GM19395 (cell line): Measurements from ENCODE around the gene SOCS2.
"Not testable (repeated sequence)": the region's sequence is repeated elsewhere in the genome, so short reads cannot be mapped to it uniquely, and the experiment has no call there.

Experiments used
- ATAC-seq: cut with Tn5 transposase; IDR thresholded peaks from one replicate; pipeline ENCODE4 v1.9.1; 2021; ENCODE audit warnings: mild to moderate bottlenecking, moderate library complexity; ENCODE audit not compliant: unreplicated experiment

SOCS2 gene

DNA sequence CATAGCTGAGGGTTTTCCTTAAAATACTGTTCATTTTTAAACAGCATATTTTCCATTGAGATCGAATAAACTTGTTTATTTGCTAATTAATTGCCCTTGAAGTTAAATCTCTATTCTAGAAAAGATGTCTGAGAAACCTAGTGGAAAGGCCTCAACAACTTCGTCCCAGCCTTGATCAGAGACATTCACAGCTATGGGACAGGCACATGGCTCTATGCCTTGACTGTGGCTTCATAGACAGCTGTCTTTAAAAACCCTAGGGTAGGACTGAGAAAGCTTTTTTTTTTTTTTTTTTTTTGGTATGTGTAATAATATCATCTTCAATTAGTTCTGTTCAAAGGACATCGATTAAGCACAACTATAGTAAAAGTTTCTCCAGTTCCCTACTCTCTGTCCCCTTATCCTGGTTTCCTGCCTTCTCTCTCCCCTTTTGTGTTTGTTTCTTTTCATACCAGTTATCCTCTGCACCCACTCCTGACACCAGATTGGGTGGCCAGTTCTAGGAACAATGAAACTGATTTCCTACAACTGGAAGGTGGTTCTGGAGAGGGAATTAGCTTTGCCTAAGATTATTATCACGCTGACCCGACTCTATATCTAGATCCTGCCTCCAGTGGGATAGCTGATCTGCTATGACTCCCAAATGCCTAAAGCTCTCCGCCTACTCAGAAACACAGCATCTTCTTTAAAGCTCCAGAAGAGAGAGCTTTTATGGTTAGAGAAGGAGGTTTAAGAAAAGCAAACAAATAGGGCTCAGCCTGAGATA is 20.3 kb downstream of the SOCS2 start:
- no peak for ATAC-seq

DNA sequence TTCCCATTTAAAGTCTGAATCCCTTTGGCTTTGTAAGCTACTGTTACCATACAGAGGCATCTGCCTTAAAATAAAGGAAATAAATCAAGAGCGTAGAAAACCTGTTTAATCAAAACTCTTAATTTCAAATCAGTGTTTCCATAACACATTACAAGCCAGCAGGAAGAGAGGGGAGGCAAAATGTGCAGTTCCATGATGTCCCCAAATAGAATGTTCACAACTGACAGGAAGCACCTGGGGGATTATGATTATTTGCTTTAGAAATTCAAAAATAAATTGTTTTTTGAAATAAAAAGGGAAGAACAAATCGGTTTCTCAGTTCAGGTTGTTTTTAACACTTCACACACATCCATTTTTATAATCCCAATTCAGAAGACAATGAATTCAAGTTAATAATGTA is 21.4 kb downstream of the SOCS2 start:
- no peak for ATAC-seq

DNA sequence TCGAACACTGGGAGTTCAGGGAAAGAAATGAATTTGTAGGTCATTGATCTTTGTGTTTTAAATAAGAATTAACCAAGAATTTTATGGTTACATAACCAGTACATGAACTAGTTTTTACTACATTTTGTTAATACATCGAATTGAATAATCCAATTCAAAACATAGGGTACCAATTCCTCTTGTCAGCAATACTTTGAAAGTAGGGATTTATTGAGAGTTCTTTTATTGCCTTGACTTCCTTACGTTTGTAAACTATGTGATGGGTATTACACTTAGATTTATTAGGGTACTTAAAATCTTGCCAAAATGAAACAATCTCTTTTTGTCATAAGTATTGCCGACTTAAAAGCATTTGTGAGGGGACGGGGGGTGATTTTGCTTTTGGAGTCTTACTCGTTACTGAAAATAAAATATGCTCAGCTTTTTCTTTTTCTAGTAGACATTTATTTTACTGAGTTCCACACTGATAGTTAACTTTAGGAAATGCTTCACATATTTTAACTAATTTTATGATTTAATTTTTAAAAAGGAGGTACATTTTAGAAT is 22.4 kb downstream of the SOCS2 start:
- no peak for ATAC-seq

DNA sequence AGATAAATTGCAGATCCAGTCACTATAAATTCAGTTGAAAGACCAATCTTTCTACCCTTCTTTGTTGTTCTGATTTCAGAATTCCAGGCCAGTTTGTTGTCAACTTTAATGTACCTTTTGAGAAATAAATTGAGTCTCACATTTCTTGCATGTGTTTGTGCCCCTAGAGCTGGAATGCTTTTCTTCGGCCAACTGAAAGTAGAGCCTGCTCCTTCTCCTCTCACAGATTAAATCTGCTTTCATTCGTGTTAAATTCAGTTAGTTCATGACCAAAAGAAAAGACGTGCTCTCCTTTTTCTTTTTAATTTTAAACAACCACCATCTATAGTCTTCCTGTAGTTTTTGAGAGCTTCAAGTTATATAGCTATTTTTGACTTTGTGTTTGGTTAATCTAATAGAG is 22.9 kb downstream of the SOCS2 start:
- ATAC-seq, result no peak

DNA sequence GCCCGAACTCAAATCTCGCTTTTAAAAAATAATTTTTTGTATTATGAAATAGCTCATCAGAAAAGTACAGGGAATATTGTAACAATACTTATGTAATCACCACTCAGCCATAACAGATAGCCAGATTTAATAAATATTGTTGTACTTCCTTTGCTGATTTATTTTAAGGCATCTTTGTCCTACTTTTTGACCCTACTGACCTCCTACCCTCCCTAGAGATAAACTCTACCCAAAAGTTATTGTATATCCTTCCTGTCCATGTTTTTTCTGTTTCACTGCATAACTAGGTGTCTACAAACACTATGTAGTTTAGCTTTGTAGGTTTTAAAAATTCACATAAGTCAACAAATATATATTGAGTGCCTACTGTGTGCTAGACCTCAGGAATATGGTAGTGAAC is 25.1 kb downstream of the SOCS2 start:
- ATAC-seq, result no peak

DNA sequence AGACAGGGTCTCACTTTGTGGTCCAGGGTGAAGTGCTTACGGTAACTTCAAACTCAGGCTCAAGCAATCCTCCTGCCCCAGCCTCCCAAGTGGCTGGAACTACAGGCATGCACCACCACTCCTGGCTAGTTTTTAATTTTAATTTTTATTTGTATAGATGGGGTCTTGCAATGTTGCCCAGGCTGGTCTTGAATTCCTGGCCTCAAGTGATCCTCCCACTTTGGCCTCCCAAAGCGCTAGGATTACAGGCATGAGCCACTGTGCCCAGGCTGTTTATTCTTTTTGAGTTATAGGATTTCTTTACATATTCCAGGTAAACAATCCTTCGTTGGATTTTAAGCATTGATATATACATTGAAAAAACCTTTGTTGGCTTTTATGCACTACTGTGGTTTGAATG is 26.7 kb downstream of the SOCS2 start:
- ATAC-seq, result no peak

DNA sequence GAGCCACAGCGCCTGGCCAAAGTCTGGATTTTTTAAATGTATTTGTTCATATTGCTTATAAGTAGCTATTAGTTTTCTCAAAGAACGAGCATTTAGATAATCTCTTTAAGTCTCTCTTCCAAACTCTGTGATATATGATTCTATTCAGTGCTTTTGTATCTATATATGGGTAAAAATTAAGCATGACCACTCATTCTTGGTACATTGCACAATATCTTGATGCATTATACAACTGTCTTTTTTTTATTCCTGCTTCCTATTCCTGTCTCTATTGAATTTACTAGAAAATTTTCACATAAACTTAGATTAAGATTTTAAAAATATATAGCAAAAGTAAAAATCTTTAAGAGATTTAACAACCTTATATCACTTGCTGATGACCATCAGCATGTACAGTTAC is 29.1 kb downstream of the SOCS2 start:
- no peak for ATAC-seq

DNA sequence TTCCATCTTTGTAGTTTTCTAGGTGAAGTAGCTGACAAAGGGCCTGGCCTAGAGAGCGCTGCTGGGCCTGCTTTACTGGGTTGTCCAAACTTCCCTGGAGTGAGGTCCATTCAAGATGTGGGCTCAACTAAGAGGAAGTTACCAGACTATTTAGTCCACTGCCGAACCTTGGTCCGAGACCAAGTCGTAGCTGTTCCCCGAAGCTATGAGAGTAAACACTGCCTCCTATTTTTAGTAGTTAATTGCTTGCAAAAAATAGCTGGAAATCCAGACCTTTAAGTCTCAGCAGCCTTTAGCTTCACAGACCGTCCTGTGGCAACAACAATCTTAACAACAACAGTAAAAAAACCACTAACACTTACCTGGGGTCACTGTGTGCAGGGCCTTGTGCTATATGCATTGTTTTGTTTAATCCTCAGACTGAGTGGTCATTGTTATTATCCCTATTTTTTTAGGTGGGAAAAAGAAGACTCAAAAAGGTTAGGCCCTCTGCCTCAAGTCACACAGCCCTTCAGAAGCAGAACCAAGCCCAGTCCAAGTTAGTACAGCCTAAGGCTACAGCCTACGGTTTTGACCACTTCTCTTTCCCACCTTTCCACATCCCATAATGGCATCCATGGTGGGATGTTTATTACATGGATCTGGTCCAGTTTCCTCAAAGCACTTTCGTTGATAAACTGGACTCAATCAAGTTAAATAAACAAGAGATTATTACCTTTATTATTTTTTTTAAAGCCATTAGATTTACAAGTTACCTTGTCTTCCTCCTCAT is 30.6 kb downstream of the SOCS2 start:
- ATAC-seq, result no peak

DNA sequence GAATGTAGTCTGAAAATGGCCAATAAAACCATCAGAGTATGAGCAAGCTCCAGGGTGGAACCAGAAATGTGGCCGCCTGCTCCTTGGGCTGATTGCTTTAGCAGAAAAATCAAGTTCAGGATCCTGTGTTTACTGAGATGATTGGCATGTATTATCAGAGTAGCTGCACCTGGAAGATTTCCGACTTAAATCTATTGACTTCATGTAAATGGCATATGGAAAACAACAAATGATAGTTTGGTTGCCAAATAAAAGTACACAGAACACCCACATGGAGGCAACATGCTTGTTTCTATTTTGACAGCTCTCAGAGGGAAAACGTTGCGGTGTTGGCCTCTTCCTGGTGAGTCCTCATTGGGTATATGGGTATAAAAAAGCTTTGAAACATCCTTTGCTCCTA is 31.3 kb downstream of the SOCS2 start:
- ATAC-seq, result no peak

DNA sequence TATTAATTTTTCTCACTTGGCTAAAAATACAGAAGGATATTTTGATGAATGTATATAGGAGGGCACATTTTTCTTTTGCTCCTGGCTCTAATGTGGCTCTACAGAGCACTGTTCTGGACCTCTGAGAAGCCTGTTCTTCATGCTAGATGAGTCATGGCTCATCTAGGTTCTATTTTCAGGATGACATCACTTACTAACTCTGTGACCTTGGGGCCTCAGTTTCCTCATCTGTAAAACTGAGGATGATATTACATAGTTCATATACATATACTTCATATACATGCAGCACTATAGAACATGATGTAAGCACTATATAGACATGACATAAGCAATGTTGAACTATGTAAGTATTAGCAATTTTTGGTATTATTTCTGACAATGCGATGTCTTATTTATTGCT is 35.8 kb downstream of the SOCS2 start:
- ATAC-seq, result no peak

DNA sequence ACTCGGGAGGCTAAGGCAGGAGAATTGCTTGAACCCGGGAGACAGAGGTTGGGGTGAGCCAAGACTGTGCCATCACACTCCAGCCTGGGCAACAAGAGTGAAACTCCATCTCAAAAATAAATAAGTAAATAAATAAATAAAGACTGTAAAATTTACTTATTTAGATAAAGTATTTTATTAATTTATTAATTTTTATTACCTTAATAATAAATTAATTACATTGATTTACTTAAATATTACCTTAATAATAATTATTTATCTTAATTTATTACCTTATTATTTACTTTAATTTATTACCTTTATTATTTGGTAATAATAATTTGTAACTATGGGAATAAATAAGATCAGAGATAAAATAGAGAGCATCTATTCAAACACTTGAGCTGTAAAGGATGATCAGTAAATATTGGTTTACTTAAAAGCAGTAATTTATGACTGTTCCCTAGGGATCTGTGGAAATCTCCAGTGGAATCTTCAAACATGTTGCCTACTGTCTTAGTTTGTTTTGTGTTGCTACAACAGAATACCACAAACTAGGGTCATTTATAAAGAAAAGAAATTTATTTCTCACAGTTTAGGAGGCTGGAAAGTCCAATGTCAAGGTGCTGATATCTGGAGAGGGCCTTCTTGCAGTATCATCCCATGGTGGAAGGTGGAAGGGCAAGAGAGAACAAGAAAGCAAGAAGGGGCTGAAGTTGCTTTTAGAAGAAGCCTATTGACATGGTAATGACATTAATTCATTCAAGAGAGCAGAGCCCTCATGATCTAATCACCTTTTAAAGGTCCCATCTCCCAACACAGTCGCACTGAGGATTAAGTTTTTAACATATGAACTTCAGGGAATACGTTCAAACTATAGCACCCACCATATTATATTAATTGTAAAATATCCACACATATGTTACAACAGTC is 37.1 kb downstream of the SOCS2 start:
- ATAC-seq, result no peak

DNA sequence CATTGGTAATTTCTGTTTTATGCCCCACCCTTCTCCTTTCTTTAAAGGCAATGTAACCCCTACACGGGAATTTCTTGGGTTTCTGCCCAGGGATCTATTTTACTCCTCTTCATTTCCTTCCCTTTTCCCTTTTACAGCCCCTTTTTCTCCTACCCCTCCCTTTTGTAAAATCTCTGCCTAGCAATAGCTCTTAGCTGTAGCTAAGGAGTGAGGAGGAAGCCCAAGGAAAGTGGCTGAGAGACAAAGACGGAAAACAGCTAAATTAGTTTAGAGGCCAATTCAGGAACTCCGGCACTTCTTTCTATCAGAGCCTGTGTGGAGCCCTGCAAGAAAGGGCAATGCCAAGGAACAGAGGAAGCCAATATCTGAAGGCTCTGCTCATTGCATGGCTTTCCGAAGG is 40.3 kb downstream of the SOCS2 start:
- no peak for ATAC-seq

DNA sequence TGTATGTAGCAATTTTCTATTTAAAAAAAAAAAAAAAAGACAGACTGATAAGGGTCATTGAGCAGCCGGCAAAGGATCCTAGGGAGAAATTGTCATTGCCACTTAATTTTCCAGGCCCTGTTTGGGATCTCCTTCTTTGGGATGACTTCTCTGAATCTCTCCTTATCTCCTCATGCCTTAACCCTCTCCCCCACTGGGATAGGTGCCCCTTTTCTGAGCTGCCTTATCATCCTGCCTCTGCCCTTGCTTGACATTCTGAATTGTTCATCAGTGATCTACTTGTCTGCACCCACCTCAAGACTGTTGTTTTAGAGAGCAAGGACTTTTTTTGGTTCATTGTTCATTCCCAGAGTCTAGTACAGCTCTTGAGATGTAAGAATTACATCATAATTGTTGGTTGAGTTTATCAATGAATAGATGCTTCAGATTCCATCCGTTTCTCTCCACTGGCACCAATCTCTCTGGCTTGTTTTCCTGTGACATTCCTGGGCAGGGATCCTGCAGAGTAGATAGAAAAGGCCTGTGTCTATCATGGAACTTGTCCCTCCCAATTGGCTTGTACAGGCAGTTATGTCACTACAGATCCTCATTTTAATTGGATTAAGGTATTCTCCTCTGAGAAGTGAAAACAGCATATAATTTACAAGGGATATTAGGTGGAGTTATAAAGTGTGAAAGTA is 42.6 kb downstream of the SOCS2 start:
- no peak for ATAC-seq

DNA sequence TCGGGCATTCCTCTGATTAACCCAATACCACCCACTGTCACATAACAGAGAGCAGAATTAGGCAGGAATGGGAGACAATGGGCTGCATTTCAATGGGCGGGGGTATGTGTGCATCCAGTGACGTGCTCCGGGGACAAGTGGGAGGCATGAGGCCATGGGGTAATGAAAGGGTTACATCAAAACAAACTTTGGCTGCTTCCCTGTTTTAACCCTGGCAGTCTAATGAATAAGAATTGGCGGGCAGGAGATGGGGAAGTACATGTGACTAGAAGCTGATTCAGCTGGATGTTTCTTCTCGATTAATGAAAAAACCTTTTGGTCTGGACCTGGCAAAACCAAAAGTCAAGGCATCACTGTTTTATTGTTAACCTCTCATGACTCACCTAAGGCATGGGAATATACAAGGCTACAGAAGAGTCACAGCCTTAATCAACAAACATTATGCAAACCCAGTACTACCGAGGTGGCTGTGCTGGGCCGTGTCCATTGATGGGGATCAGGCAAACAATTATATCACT is 44.2 kb downstream of the SOCS2 start:
- ATAC-seq, result no peak

DNA sequence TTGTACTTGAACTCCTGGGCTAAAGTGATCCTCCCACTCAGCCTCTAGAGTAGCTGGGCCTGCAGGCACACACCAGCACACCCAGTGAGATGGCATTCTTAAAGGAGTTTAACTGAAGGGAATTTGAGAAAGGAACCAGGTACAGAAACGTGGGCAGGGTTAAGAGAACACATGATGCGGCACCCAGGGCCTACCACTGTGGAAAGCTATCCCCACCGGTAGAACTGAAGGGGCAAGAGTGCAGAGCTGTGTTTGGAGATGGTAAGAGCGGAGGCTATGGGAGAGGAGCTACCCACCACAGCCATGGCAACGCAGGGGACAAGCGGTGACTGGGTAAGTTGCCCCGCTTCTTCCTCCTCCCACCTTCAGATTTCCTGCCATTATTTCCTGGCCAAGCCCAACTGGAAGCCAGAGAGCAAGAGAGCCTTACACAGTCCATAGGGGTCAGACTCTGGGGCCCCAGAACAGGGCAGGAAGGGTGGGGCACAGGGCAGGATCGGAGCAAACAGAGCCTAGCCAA is 46.5 kb downstream of the SOCS2 start:
- ATAC-seq, result no peak

DNA sequence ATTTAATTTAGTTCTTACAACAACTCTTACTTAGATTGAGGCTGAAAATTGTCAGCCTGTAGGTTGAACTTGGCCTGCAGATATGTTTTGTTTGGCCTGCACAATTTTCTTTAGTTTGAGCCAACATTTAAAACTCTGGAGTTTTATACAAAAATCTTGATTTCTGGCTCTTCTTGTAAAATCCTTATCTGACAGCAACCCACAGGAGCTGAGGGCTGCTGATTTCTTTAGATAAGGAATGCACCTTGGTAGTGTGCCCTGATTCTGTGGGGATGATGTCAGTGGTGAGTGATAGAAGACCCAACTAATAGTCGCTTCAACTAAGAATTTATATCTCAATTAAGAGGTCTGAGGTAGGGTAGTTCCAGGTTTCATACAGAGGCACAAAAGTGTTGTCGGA is 49.5 kb downstream of the SOCS2 start:
- ATAC-seq, result no peak

DNA sequence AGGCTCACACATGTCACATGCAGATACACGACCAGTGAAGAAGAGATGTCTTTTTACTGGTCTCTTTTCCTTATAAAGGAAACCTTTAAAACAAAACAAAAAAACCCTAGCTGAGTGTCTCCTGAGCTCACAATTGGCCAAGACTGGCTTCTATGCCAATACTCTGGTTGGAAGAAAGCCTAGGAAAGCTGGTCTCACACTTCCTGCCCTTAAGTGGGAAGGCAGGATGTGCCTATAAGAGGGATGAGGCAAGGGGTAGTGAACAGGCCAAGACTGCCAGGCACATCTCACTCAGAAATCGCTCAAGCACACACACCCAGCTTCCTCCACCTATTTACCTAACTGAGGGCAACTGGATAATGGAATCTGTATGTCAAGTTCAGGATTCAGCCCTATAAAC is 50.0 kb downstream of the SOCS2 start:
- ATAC-seq, result no peak

DNA sequence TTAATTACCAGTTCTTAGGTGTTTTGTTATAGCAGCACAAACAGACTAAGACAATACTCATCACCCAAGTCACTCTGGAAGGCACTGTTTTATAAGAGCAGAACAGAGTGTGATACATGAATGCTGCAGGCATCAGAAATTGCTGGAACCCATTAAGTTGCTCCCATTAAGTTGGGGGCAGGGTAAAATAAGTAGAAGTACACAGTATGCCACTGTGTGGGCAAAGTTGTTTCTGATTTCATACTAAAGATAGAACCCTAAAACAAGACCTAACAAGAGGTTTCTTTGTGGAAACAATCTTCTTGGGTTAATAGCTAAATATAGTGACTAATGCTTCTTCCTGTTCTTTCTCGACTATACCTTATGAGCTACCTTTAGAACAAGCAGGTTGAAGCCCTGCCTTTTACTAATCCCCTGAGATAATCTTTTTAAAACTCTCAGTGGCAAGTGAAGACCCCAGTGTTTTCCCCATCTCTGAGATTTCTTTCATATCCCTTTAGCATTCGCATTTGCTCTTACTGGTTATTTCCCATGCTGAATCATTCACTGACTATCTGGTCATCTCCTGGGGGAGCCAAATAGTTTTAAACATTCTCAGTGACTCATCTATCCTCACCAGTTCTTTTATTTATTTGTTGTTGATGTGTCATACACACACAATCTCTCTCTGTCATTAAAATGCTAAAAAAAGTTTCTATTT is 52.3 kb downstream of the SOCS2 start:
- no peak for ATAC-seq

DNA sequence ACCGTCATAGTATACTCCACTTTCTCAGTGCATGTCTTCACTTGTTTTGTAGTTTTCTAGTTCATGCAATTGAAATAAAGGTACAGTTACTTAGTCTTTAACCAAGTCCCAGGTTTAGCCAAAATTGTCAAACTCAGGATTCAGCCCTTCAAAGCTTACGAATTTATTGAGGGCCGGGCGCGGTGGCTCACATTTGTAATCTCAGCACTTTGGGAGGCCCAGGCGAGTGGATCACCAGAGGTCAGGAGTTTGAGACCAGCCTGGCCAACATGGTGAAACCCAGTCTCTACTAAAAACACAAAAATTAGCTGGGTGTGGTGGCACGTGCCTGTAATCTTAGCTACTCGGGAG is 52.8 kb downstream of the SOCS2 start:
- ATAC-seq, result not testable (repeated sequence)

DNA sequence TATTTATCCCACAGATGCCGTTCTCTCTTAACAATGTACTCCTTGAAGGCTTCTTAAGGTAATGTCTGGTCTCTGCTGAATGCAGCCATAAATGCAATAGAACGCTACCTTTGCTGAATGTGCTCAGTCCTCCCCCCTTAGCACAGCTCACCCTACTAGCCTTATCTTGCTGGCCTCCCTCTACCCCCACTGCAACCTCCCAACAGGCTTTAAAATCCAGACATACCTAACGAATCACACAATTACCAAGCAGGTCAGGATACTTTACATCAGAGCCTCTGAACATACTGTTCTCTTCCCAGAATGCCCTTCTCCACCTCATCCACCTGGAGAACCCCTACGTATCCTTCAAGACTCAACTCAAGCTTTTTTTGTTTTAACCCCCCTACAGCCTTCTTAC is 53.7 kb downstream of the SOCS2 start:
- no peak for ATAC-seq
